Measurements from ENCODE around the gene C19orf18. TPM values are rescaled to one million over a fixed set of nuclear protein-coding genes. Genes with fewer than 3 reads are reported as not detected.
A peak's percentile ranks its signal among the peaks of the same experiment; 100 is the strongest.
"Not testable (repeated sequence)": the region's sequence is repeated elsewhere in the genome, so short reads cannot be mapped to it uniquely, and the experiment has no call there.

The C19orf18 gene
- total RNA-seq, 1 donor from 2014 or later = not detected

GRCh38 chr19:57934820-57935665 is 39.3 kb downstream of the C19orf18 start, which contains the start of gene ZNF418:
Gene ZNF418, minus strand, starts transcription at chr19:57935402. Its CDS starts 1,580 bp downstream, at chr19:57933822.
- Histone ChIP-seq H3K27ac (peak within 1 kb of the TSS; percentile 57), H4K20me1 (ENCODE audit: low read depth) (no peaks in the 10 kb centered on the region), H3F3A (ENCODE audit: low read depth) (peaks cover 19% of the 10 kb centered on the region), H3K4me3 (peak within 1 kb of the TSS; percentile 95), H3K79me2 (ENCODE audit: low read depth) (peaks cover 51% of the 10 kb centered on the region), H3K36me3 (peaks cover 29% of the 10 kb centered on the region), H3K9me3 (ENCODE audit: low read depth) (peaks cover 8% of the 10 kb centered on the region), H3K4me2 (peak within 1 kb of the TSS; percentile 94), H3K4me1 (peaks cover 17% of the 10 kb centered on the region), H3K27me3 (no peaks in the 10 kb centered on the region), H3K9ac (peak within 1 kb of the TSS; percentile 96), H2AFZ (replicated peaks) (peak within 1 kb of the TSS; percentile 98)
- Mint-ChIP-seq H3K4me3 (peak within 1 kb of the TSS; percentile 98), H3K4me1 (peaks cover 8% of the 10 kb centered on the region), H3K9me3 (peaks cover 88% of the 10 kb centered on the region), H3K36me3 (peaks cover 75% of the 10 kb centered on the region), H3K27me3 (ENCODE audit: insufficient read depth, low read depth) (peaks cover 5% of the 10 kb centered on the region), H3K27ac (peak within 1 kb of the TSS; percentile 95)
- DNase-seq (ENCODE audit: low spot score) = peak; percentile 93
- TF ChIP-seq, protein P1, sequence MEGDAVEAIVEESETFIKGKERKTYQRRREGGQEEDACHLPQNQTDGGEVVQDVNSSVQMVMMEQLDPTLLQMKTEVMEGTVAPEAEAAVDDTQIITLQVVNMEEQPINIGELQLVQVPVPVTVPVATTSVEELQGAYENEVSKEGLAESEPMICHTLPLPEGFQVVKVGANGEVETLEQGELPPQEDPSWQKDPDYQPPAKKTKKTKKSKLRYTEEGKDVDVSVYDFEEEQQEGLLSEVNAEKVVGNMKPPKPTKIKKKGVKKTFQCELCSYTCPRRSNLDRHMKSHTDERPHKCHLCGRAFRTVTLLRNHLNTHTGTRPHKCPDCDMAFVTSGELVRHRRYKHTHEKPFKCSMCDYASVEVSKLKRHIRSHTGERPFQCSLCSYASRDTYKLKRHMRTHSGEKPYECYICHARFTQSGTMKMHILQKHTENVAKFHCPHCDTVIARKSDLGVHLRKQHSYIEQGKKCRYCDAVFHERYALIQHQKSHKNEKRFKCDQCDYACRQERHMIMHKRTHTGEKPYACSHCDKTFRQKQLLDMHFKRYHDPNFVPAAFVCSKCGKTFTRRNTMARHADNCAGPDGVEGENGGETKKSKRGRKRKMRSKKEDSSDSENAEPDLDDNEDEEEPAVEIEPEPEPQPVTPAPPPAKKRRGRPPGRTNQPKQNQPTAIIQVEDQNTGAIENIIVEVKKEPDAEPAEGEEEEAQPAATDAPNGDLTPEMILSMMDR (IDR thresholded peaks at IDR 0.05) = no peak
- TF ChIP-seq EZH2phosphoT487 (IDR thresholded peaks at IDR 0.05) (no peak), EZH2 (IDR thresholded peaks at IDR 0.05) (no peak)

DNA sequence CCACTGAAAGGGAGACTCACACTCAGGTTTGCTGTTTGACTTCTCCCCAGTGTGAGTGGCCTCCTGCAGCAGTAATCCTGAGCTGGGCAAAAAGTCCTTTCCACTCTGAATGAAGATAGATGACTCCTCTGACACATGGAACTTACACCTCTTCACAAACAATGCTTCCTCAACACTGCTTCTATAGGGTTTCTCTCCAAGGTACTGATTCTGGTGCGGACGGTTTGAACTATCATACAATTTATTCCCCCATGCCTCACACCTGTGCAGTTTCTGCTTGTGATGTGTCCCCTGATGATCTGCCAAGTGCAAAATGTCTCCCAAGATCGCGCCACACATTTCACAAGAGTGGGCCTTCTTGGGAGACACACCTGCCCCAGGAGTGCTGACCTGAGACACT is 46.7 kb downstream of the C19orf18 start:
- DNase-seq (ENCODE audit: low spot score) = no peak
- Histone ChIP-seq H3F3A (ENCODE audit: low read depth) (peaks cover 5% of the 10 kb centered on the region), H4K20me1 (ENCODE audit: low read depth) (no peaks in the 10 kb centered on the region), H3K79me2 (ENCODE audit: low read depth) (peaks cover 71% of the 10 kb centered on the region), H3K27me3 (no peaks in the 10 kb centered on the region), H3K4me1 (no peaks in the 10 kb centered on the region), H3K9ac (no peak overlapping the region), H3K36me3 (peaks cover 77% of the 10 kb centered on the region), H3K27ac (no peak overlapping the region), H3K9me3 (ENCODE audit: low read depth) (peaks cover 34% of the 10 kb centered on the region), H3K4me3 (no peak overlapping the region), H3K4me2 (no peak overlapping the region), H2AFZ (replicated peaks) (no peak overlapping the region)
- no peak overlapping the region for H3K27ac Mint-ChIP-seq
- peak overlapping the region; percentile 35 for H3K4me3 Mint-ChIP-seq
- H3K36me3 Mint-ChIP-seq = peaks cover 88% of the 10 kb centered on the region
- no peak for TF ChIP-seq EZH2phosphoT487 (IDR thresholded peaks at IDR 0.05)
- TF ChIP-seq, protein P1 (IDR thresholded peaks at IDR 0.05) = no peak
- H3K27me3 Mint-ChIP-seq (ENCODE audit: insufficient read depth, low read depth) = peaks cover 10% of the 10 kb centered on the region
- H3K4me1 Mint-ChIP-seq = no peaks in the 10 kb centered on the region
- peaks cover 92% of the 10 kb centered on the region for H3K9me3 Mint-ChIP-seq

GRCh38 chr19:57916168-57916995 is 58.0 kb downstream of the C19orf18 start, which contains the start of gene ZNF417:
Gene ZNF417, minus strand, starts transcription at chr19:57916592. Its CDS starts 181 bp downstream, at chr19:57916411.
- not testable (repeated sequence) for H3K27ac ChIP-seq; H3K4me1 ChIP-seq; H4K20me1 ChIP-seq (ENCODE audit: low read depth); H3K9me3 ChIP-seq (ENCODE audit: low read depth); H3K36me3 ChIP-seq; H3K27me3 ChIP-seq
- Mint-ChIP-seq H3K4me1 (peaks cover 12% of the 10 kb centered on the region), H3K36me3 (peaks cover 67% of the 10 kb centered on the region), H3K27me3 (ENCODE audit: insufficient read depth, low read depth) (peaks cover 13% of the 10 kb centered on the region), H3K27ac (peak within 1 kb of the TSS; percentile 66), H3K4me3 (peak within 1 kb of the TSS; percentile 95), H3K9me3 (peaks cover 62% of the 10 kb centered on the region)
- peak; percentile 98 for DNase-seq (ENCODE audit: low spot score)
- Histone ChIP-seq H3K4me2 (peak within 1 kb of the TSS; percentile 96), H3K4me3 (peak within 1 kb of the TSS; percentile 95), H3F3A (ENCODE audit: low read depth) (peaks cover 17% of the 10 kb centered on the region), H2AFZ (replicated peaks) (peak within 1 kb of the TSS; percentile 35), H3K79me2 (ENCODE audit: low read depth) (peaks cover 38% of the 10 kb centered on the region), H3K9ac (peak within 1 kb of the TSS; percentile 90)
- TF ChIP-seq, protein P1 (IDR thresholded peaks at IDR 0.05) = peak; percentile 69
